Cardiac ventricle fibroblast (primary cell): ENCODE measurements around the gene SNTA1. TPM values are rescaled to one million over a fixed set of nuclear protein-coding genes. Genes with fewer than 3 reads are reported as not detected.

Source experiments
- total RNA-seq: library from RNA; depleted of rRNA; stranded (reverse); fragments of >200 nt; gene quantifications from 2 replicates; pipeline ENCODE4 v1.2.3, GENCODE V29; 2015

The SNTA1 gene
- 13.8 and 15.4 TPM in 2 replicates for total RNA-seq

DNA sequence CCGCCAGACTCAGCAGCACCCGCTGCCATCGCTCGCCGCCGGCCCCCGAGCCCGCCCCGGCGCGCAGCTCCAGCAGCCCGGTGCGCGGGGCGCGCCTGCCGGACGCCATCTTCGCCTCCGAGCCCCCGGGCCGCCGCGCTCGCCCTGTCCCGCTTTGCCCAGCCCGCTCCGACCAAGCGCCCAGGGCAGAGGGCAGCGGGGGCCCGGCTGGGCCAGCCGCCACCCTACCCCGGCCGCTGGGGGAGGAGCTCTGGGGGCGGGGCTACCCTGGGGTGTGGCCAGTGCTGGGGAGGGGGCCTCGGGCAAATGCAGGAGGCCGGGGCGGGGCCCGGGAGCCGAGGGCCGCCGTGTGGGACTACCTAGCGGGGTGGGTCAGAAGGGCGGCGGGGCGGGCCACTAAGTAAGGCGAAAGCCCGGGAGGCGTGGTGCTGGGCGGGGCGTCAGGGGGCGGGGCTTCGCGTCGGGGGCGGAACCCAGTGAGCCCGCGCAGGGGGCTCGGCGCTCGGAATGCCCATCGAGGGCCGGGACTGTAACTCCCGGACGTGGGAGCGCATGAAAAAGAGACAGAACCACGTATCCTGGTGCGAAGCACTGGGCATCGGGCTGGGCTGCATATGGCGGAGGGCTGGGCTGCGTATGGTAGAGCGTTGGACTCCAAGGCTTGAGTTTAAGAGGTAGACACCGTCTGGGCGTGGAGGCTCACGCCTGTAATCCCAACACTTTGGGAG, at the start of gene SNTA1:
Gene SNTA1 (minus strand): TSS at position 252 of the 728 bp plus-strand sequence. CDS start 143 bp downstream, at position 109.

GRCh38 chr20:33490023-33490933, 46.7 kb upstream of the SNTA1 start, which contains the start of gene CBFA2T2:
Gene CBFA2T2 (plus strand): TSS chr20:33490096. CDS start chr20:33490268, 172 bp downstream.

GRCh38 chr20:33401184-33401920, 42.2 kb downstream of the SNTA1 start, which contains the start of gene CDK5RAP1:
Gene CDK5RAP1 (minus strand): TSS chr20:33401519. CDS start chr20:33397064, 4,455 bp downstream.

Other genes starting within 250 kb of the SNTA1 start
- gene BPIFA3, start 226.4 kb downstream of the SNTA1 start, total RNA-seq = not detected in 2 replicates
- gene BPIFA1, start 207.8 kb downstream of the SNTA1 start, total RNA-seq = not detected in 2 replicates
- 0.50 TPM in 1 of 2 replicates, not detected in the other for gene BPIFB1, start 160.5 kb downstream of the SNTA1 start, total RNA-seq
- gene CDK5RAP1, start 42.2 kb downstream of the SNTA1 start, total RNA-seq = 10.3 and 13.9 TPM in 2 replicates
- 7.4 and 8.9 TPM in 2 replicates for gene CBFA2T2, start 46.3 kb upstream of the SNTA1 start, total RNA-seq
- not detected in 2 replicates for gene C20orf144, start 218.6 kb upstream of the SNTA1 start, total RNA-seq
- gene ACTL10, start 223.2 kb upstream of the SNTA1 start, total RNA-seq = 2.1 and 2.2 TPM in 2 replicates
- 27.5 and 29.7 TPM in 2 replicates for gene NECAB3, start 230.7 kb upstream of the SNTA1 start, total RNA-seq
- 1.3 and 2.6 TPM in 2 replicates for gene E2F1, start 242.6 kb upstream of the SNTA1 start, total RNA-seq